BE2C (cell line): Measurements from ENCODE around the gene SYT2.

ENCODE experiments used
- DNase-seq: peaks from one replicate; pipeline ENCODE4 v3.0.0-alpha.2; 2020
- H3K27me3 ChIP-seq: fragments of 250-450 bp; sonication (Bioruptor Pico); 2 replicates; pipeline ENCODE4 v1.5.1; 2020; ENCODE audit warnings: mild to moderate bottlenecking
- H3K36me3 ChIP-seq: fragments of 250-450 bp; sonication (Bioruptor Pico); 2 replicates; pipeline ENCODE4 v1.5.1; 2020; ENCODE audit warnings: mild to moderate bottlenecking
- H3K4me1 ChIP-seq: fragments of 250-450 bp; sonication (Bioruptor Pico); 2 replicates; pipeline ENCODE4 v1.5.1; 2020
- H3K4me3 ChIP-seq: 2 replicates; pipeline ENCODE4 v1.5.1; 2011; ENCODE audit warnings: low read depth, low read length
- H3K9me3 ChIP-seq: fragments of 250-450 bp; sonication (Bioruptor Pico); 2 replicates; pipeline ENCODE4 v1.5.1; 2020
- CTCF ChIP-seq: IDR thresholded peaks from 2 replicates; pipeline ENCODE4 v1.5.1; 2012; ENCODE audit warnings: mild to moderate bottlenecking, low read depth, low read length

The SYT2 gene

GRCh38 chr1:202656951-202657646, 53.2 kb downstream of the SYT2 start:
- no peak for DNase-seq

GRCh38 chr1:202656057-202656456, 54.2 kb downstream of the SYT2 start:
- peak; percentile 80 for DNase-seq
- H3K4me1 ChIP-seq = no peaks in the 10 kb centered on the region
- no peak overlapping the region for H3K4me3 ChIP-seq
- TF ChIP-seq CTCF = peak; percentile 76
- no peaks in the 10 kb centered on the region for H3K36me3 ChIP-seq
- H3K27me3 ChIP-seq = no peaks in the 10 kb centered on the region
- H3K9me3 ChIP-seq = no peaks in the 10 kb centered on the region

More at GRCh38 chr1:202656951-202657646, 53.2 kb downstream of the SYT2 start:
- H3K36me3 ChIP-seq = no peaks in the 10 kb centered on the region
- H3K9me3 ChIP-seq = no peaks in the 10 kb centered on the region
- TF ChIP-seq CTCF = no peak
- H3K4me3 ChIP-seq = no peak overlapping the region
- H3K4me1 ChIP-seq = peaks cover 5% of the 10 kb centered on the region
- no peaks in the 10 kb centered on the region for H3K27me3 ChIP-seq

GRCh38 chr1:202654079-202654478, 56.2 kb downstream of the SYT2 start:
- DNase-seq = no peak
- no peaks in the 10 kb centered on the region for H3K27me3 ChIP-seq
- no peak for TF ChIP-seq CTCF
- no peaks in the 10 kb centered on the region for H3K4me1 ChIP-seq
- H3K36me3 ChIP-seq = no peaks in the 10 kb centered on the region
- H3K4me3 ChIP-seq = no peak overlapping the region
- H3K9me3 ChIP-seq = no peaks in the 10 kb centered on the region

DNA sequence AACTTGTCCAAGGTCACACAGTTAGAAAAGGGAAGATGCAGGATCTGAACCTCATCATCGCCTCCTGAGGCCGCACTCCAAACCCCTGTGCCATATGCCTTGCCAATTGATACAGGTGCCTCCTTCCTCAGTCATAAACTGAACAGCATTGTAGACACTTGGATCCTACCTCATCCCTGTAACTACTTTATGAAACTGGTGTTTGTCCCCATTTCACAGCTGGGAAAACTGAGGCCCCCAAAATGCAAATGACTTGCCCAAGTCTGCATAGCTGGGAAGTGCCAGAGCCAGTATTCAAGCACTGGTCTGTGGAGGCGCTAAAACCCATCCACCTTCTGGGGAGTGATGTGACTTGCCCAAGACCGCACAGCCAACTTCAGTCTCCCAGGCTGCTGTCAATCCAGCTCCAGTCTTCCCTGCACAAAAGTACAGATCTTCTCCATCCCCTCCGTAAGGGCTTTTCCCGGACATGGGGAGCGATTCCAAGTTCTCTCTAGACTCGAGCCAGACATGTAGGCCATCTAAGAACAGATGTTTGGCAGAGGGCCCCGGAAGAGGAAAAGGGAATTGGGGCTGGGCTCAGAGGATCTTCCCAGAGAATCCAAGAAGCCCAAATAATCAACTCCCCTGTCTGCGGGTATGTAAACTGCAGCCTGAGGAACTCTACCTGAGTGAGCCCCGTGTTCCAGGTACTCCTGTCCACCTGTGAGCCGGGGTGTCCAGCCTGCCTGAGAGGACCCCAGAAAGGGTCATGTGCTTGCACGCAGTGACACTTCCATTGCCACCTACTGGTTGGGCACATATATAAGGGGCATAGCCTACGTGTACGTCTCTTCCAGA, 60.5 kb downstream of the SYT2 start:
- no peak for DNase-seq
- H3K27me3 ChIP-seq = no peaks in the 10 kb centered on the region
- no peak for TF ChIP-seq CTCF
- H3K9me3 ChIP-seq = no peaks in the 10 kb centered on the region
- H3K36me3 ChIP-seq = no peaks in the 10 kb centered on the region
- no peaks in the 10 kb centered on the region for H3K4me1 ChIP-seq
- no peak overlapping the region for H3K4me3 ChIP-seq

GRCh38 chr1:202648605-202649226, 61.5 kb downstream of the SYT2 start:
- Histone ChIP-seq H3K27me3 (peaks cover 4% of the 10 kb centered on the region), H3K9me3 (no peaks in the 10 kb centered on the region), H3K4me3 (no peak overlapping the region), H3K36me3 (no peaks in the 10 kb centered on the region), H3K4me1 (no peaks in the 10 kb centered on the region)
- TF ChIP-seq CTCF = no peak
- no peak for DNase-seq
